Mucosa of descending colon (tissue), 3 donors: Measurements from ENCODE around the gene TMEM119. TPM values are rescaled to one million over a fixed set of nuclear protein-coding genes. Genes with fewer than 3 reads are reported as not detected.
A peak's percentile ranks its signal among the peaks of the same experiment; 100 is the strongest.

Source experiments
- ATAC-seq: fragments of 200-7000 bp; cut with Tn5 transposase; one replicate; pipeline ENCODE4 v1.9.1; 2020; ENCODE audit warnings: mild to moderate bottlenecking, moderate library complexity
- DNase-seq, 3 donors: peaks; one replicate each; pipeline ENCODE4 v3.0.0-alpha.2; 2020
- H3K36me3 ChIP-seq: fragments of 200-600 bp; one replicate; pipeline ENCODE4 v1.8.0; 2021; ENCODE audit warnings: low read depth, mild to moderate bottlenecking
- H3K4me1 ChIP-seq: fragments of 200-600 bp; one replicate; pipeline ENCODE4 v1.8.0; 2021; ENCODE audit warnings: low read depth, mild to moderate bottlenecking
- H3K4me3 ChIP-seq: fragments of 200-600 bp; one replicate; pipeline ENCODE4 v1.8.0; 2021; ENCODE audit warnings: mild to moderate bottlenecking
- H3K9me3 ChIP-seq: fragments of 200-600 bp; one replicate; pipeline ENCODE4 v1.8.0; 2021; ENCODE audit warnings: mild to moderate bottlenecking
- intact Hi-C, 2 donors: fragments of 100-400 bp; cut with DNase I in 1 of 2; cut with micrococcal nuclease in 1 of 2; formaldehyde crosslinking; loops; one replicate each; pipeline versions ENCODE4 v1.11.0 to v1.11.1; 2022; cut with DNase I, micrococcal nuclease
- total RNA-seq, 3 donors: library from RNA; stranded (reverse); fragmentation: NEBNext Ultra II Directional in 2 of 3; extraction: Animal tissue kit (Norgen Biotek cat#: 25700) in 2 of 3; gene quantifications; one replicate each; pipeline versions ENCODE4 v1.2.1 to v1.2.4, GENCODE V29; 2021 to 2023
- TF ChIP-seq, protein P1 (sequence below): fragments of 200-600 bp; IDR thresholded peaks from one replicate; pipeline ENCODE4 v1.8.0; 2022; ENCODE audit warnings: antibody characterized with exemption, mild to moderate bottlenecking
- donor health status: DM: no; HTN: no; CAD: no; lungs with moderate emphysema.
- donor health status: DM: no; HTN: no; CAD: no.
- donor health status: DM: no; HTN: yes; CAD: no.

TMEM119 gene
- total RNA-seq, 3 donors from 2014 or later = 4.1 to 7.0 (median 5.1) TPM

DNA sequence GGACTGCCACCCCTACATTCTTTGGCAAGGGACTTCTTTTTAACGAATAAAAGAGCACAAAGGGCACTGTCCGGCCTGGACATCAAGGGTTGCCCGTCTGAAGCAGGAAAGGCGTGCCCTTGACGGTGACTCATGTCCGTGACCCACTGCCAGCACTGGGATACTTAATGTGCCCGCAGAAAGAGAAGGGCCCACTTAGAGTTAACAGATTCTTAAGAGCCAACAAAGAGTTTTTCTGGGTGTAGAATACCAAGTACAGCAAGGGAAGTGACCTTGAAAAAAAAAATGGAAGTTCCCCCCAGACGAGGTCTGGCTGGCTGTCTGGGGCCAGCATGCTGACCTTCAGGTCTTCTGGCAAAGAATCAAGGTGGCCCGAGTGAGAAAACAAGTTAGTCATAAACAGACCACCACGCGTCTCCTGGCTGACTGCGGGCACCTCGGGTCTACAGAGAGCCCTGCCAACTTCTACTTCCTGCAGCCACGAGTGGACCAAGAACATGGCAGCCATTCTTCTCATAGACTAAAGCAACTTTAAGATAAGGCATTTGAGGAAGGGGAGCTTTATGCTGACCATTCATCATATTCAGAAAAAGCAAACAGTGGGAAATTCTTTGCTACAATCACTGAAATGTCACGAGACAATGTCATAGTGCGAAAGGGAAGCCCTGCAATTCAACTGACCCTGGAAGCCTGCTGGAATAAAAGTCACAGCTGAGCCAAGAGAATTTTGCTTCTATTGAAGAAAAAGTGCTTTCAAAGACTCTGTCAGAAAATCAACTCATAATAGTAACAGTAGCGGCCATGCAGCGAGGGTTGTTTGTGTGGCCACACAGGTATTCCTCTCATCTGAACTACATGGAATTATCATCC is 46.3 kb upstream of the TMEM119 start:
- Histone ChIP-seq H3K9me3 (no peaks in the 10 kb centered on the region), H3K4me1 (no peaks in the 10 kb centered on the region), H3K4me3 (no peak overlapping the region), H3K36me3 (peaks cover 2% of the 10 kb centered on the region)
- ATAC-seq (peak; percentile 24), DNase-seq (no peak)
- intact Hi-C loops = no loop called here
- TF ChIP-seq, protein P1, sequence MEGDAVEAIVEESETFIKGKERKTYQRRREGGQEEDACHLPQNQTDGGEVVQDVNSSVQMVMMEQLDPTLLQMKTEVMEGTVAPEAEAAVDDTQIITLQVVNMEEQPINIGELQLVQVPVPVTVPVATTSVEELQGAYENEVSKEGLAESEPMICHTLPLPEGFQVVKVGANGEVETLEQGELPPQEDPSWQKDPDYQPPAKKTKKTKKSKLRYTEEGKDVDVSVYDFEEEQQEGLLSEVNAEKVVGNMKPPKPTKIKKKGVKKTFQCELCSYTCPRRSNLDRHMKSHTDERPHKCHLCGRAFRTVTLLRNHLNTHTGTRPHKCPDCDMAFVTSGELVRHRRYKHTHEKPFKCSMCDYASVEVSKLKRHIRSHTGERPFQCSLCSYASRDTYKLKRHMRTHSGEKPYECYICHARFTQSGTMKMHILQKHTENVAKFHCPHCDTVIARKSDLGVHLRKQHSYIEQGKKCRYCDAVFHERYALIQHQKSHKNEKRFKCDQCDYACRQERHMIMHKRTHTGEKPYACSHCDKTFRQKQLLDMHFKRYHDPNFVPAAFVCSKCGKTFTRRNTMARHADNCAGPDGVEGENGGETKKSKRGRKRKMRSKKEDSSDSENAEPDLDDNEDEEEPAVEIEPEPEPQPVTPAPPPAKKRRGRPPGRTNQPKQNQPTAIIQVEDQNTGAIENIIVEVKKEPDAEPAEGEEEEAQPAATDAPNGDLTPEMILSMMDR = no peak

DNA sequence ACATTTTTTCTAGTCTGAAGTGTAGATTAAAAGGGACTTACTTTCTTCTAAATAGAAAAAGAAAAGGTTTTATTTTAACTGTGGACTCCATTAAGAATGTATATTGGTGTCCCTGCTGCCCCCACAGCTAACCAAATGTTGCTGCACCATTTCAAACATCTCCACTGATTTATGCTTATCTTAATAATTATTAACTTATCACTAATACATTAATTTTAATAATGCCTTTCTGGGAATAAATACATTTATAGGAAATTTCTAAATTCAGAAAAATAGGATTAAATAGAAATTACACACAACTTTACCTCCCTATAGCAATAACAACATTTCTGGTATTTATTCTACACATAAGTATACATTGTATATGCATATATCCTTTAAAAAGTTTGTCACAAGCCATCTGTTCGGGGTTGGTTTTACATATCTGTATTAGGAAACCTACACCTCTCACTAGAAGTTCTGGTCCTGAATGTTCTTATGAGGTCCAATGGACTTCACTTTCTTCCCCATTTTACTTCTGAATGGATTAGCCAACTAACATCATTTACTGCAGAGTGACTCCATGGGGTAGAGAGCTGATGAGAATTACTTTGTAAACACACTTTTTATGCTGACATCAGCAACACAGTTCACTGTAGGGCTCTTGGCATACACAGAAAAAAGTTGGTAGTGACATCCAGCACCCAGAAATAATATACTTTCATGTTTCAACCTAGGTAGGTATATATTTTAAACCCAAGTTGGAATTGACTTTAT is 45.2 kb upstream of the TMEM119 start:
- intact Hi-C loops = no loop called here
- H3K4me1 ChIP-seq = no peaks in the 10 kb centered on the region
- ATAC-seq (no peak), DNase-seq (no peak)
- TF ChIP-seq, protein P1 = no peak
- H3K36me3 ChIP-seq = peaks cover 2% of the 10 kb centered on the region
- no peak overlapping the region for H3K4me3 ChIP-seq
- H3K9me3 ChIP-seq = no peaks in the 10 kb centered on the region

DNA sequence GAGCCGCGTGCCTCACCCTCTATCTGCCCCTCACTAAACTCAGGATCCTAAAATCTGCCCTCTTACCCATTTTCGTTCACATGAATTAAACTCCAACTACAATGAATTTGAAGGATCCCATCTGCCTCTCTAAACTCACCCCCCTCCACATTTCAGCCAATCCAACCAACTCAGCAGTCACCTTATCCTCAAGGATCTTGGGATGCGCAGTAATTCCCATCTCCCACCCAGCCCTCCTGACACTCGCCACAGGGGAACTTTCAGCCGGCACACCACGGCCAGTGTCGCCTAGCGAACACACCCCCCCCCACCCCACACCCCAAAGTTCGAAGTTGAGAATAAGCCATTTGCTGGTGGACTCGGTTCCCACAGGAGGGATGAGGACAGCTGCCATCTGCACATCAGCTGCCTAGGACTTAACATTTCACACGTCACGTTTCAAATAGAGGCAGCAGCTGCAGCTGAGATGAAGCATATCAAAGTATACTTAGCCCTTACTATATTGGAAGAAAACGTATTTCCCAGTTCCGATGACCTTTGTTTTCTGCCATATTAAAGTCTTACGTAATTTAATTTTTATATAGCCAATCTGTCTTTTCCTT is 44.5 kb upstream of the TMEM119 start:
- TF ChIP-seq, protein P1 = no peak
- intact Hi-C loops = no loop called here
- ATAC-seq (peak; percentile 5), DNase-seq (no peak)
- H3K4me1 ChIP-seq = no peaks in the 10 kb centered on the region
- H3K9me3 ChIP-seq = no peaks in the 10 kb centered on the region
- peaks cover 1% of the 10 kb centered on the region for H3K36me3 ChIP-seq
- H3K4me3 ChIP-seq = no peak overlapping the region

GRCh38 chr12:108641446-108642268 is 43.8 kb upstream of the TMEM119 start:
- DNase-seq = no peak
- no peaks in the 10 kb centered on the region for H3K4me1 ChIP-seq
- TF ChIP-seq, protein P1 = no peak
- no peaks in the 10 kb centered on the region for H3K36me3 ChIP-seq
- intact Hi-C loops = no loop called here
- ATAC-seq = peak; percentile 14
- no peaks in the 10 kb centered on the region for H3K9me3 ChIP-seq
- H3K4me3 ChIP-seq = no peak overlapping the region
